Esophagus muscularis mucosa (tissue), 3 donors: Measurements from ENCODE around the gene GNB3.

ENCODE experiments used
- POLR2A ChIP-seq: fragments of 450-650 bp; IDR thresholded peaks from one replicate; pipeline ENCODE4 v1.6.1; 2017; ENCODE audit warnings: antibody characterized with exemption, moderate library complexity, mild to moderate bottlenecking, low read depth
- TF ChIP-seq, protein P1 (sequence below), 3 experiments: fragments of 200-600 bp in 2 of 3; fragments of 450-650 bp in 1 of 3; sonication (generic) in 2 of 3; IDR thresholded peaks; one replicate each; pipeline ENCODE4 v1.5.1; 2017 to 2019; ENCODE audit warnings: antibody characterized with exemption in 3 of 3, mild to moderate bottlenecking in 2 of 3, moderate library complexity in 1 of 3

DNA sequence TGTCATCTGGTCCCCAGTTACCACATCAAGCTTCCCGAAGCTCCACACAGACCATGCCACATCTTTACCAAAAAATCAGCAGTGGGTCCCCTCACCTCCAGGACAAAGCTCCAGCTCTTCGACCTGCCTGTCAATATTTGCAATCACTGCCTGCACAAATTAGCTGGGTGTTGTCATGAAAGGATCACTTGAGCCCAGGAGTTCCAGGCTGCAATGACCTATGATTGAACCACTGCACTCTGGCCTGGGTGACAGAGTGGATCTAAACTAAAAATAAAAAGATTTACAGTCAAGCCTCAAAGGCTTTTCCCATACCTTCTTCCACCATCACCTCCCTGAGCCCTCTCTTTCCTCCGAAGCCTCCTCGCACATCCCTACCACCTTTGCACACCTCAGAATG, 44.1 kb upstream of the GNB3 start:
- TF ChIP-seq POLR2A: no peak
- TF ChIP-seq, protein P1, sequence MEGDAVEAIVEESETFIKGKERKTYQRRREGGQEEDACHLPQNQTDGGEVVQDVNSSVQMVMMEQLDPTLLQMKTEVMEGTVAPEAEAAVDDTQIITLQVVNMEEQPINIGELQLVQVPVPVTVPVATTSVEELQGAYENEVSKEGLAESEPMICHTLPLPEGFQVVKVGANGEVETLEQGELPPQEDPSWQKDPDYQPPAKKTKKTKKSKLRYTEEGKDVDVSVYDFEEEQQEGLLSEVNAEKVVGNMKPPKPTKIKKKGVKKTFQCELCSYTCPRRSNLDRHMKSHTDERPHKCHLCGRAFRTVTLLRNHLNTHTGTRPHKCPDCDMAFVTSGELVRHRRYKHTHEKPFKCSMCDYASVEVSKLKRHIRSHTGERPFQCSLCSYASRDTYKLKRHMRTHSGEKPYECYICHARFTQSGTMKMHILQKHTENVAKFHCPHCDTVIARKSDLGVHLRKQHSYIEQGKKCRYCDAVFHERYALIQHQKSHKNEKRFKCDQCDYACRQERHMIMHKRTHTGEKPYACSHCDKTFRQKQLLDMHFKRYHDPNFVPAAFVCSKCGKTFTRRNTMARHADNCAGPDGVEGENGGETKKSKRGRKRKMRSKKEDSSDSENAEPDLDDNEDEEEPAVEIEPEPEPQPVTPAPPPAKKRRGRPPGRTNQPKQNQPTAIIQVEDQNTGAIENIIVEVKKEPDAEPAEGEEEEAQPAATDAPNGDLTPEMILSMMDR (IDR thresholded peaks at IDR 0.05): no peak
